Gastrocnemius medialis (tissue), 4 donors: Measurements from ENCODE around the gene PRKG1.

Experiments used
- POLR2A ChIP-seq, 2 donors: fragments of 450-650 bp; IDR thresholded peaks; one replicate each; pipeline ENCODE4 v1.6.1; 2017; ENCODE audit warnings: antibody characterized with exemption in 2 of 2, mild to moderate bottlenecking in 2 of 2, moderate library complexity in 2 of 2
- TF ChIP-seq, protein P1 (sequence below), 5 experiments: fragments of 450-650 bp in 3 of 5; fragments of 200-600 bp in 2 of 5; sonication (generic) in 2 of 5; IDR thresholded peaks in 4 of 5; conservative IDR thresholded peaks in 1 of 5; 1 replicate in 4 of 5; 2 replicates in 1 of 5; pipeline ENCODE4 v1.5.1; 2016 to 2019; ENCODE audit warnings: antibody characterized with exemption in 5 of 5, mild to moderate bottlenecking in 3 of 5, moderate library complexity in 3 of 5

DNA sequence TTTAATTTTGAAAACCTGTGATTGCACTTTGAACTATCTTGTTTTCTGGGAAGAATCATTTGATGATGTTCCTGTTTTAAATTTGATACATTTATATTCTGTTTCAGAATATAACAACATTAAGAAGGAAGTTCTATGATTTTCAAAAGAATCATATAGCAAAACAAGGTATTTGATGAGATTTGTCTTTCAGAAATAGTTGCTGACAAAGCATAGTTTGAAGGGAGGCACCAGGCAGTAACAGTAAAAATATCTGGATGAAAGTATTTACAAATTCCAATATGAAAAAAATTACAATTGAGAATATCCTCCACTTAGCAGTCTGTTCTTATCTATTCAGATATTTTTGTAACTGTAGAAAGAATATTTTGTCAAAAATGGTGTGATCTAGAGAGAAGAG is 891.2 kb downstream of the PRKG1 start:
- TF ChIP-seq, protein P1, sequence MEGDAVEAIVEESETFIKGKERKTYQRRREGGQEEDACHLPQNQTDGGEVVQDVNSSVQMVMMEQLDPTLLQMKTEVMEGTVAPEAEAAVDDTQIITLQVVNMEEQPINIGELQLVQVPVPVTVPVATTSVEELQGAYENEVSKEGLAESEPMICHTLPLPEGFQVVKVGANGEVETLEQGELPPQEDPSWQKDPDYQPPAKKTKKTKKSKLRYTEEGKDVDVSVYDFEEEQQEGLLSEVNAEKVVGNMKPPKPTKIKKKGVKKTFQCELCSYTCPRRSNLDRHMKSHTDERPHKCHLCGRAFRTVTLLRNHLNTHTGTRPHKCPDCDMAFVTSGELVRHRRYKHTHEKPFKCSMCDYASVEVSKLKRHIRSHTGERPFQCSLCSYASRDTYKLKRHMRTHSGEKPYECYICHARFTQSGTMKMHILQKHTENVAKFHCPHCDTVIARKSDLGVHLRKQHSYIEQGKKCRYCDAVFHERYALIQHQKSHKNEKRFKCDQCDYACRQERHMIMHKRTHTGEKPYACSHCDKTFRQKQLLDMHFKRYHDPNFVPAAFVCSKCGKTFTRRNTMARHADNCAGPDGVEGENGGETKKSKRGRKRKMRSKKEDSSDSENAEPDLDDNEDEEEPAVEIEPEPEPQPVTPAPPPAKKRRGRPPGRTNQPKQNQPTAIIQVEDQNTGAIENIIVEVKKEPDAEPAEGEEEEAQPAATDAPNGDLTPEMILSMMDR (IDR thresholded peaks at IDR 0.05 in 4 of 5, conservative IDR thresholded peaks at IDR 0.05 in 1 of 5): no peak
- no peak for TF ChIP-seq POLR2A (IDR thresholded peaks at IDR 0.05)
